ENCODE data around the gene SRRM3. TPM values are rescaled to one million over a fixed set of nuclear protein-coding genes. Genes with fewer than 3 reads are reported as not detected.

SRRM3 gene
- polyA plus RNA-seq, 1 donor from 2014 or later = 34.9 TPM

- H3K36me3 ChIP-seq (ENCODE audit: insufficient read depth, low read length) = no peaks in the 10 kb centered on the region
- TF ChIP-seq REST (IDR thresholded peaks at IDR 0.05; ENCODE audit: borderline replicate concordance) = no peak
- no peak for TF ChIP-seq CTCF (IDR thresholded peaks at IDR 0.05; ENCODE audit: poor library complexity, severe bottlenecking)
- TF ChIP-seq TAF1 (IDR thresholded peaks at IDR 0.05; ENCODE audit: low read depth) = no peak
- H2AFZ ChIP-seq (ENCODE audit: low read depth, low read length) = no peak overlapping the region
- H3K4me2 ChIP-seq (ENCODE audit: low read length) = no peak overlapping the region
- H3F3A ChIP-seq (ENCODE audit: insufficient read depth, low read length, poor library complexity, severe bottlenecking) = no peaks in the 10 kb centered on the region
- no peak overlapping the region for H3K27ac ChIP-seq (ENCODE audit: low read length)
- H3K9me2 ChIP-seq (ENCODE audit: insufficient read depth, low read length) = no peaks in the 10 kb centered on the region
- no peaks in the 10 kb centered on the region for H3K27me3 ChIP-seq (ENCODE audit: insufficient read depth, low read depth, low read length)
- no peak overlapping the region for H3K9ac ChIP-seq (ENCODE audit: low read length)
- no peak overlapping the region for H3K4me3 ChIP-seq (ENCODE audit: low read length)
- H3K9me3 ChIP-seq (ENCODE audit: low read length) = no peaks in the 10 kb centered on the region
- H3K79me2 ChIP-seq (replicated peaks; ENCODE audit: insufficient read depth, low read length) = no peaks in the 10 kb centered on the region
- H4K20me1 ChIP-seq (ENCODE audit: insufficient read depth) = no peaks in the 10 kb centered on the region
Measured at GRCh38 chr7:76244781-76245391, 43.2 kb downstream of the SRRM3 start.

GRCh38 chr7:76246804-76247389, 45.2 kb downstream of the SRRM3 start:
- Histone ChIP-seq H4K20me1 (ENCODE audit: insufficient read depth) (no peaks in the 10 kb centered on the region), H3K27ac (ENCODE audit: low read length) (no peak overlapping the region), H2AFZ (ENCODE audit: low read depth, low read length) (no peak overlapping the region), H3K27me3 (ENCODE audit: insufficient read depth, low read depth, low read length) (no peaks in the 10 kb centered on the region), H3K4me2 (ENCODE audit: low read length) (no peak overlapping the region), H3F3A (ENCODE audit: insufficient read depth, low read length, poor library complexity, severe bottlenecking) (no peaks in the 10 kb centered on the region), H3K4me3 (ENCODE audit: low read length) (no peak overlapping the region), H3K9me3 (ENCODE audit: low read length) (no peaks in the 10 kb centered on the region), H3K9ac (ENCODE audit: low read length) (no peak overlapping the region), H3K79me2 (replicated peaks; ENCODE audit: insufficient read depth, low read length) (no peaks in the 10 kb centered on the region), H3K36me3 (ENCODE audit: insufficient read depth, low read length) (no peaks in the 10 kb centered on the region), H3K9me2 (ENCODE audit: insufficient read depth, low read length) (no peaks in the 10 kb centered on the region)
- TF ChIP-seq POLR2AphosphoS5 (IDR thresholded peaks at IDR 0.05) = no peak
- no peak for TF ChIP-seq RAD21 (conservative IDR thresholded peaks at IDR 0.05)
- TF ChIP-seq EZH2 (IDR thresholded peaks at IDR 0.05; ENCODE audit: borderline replicate concordance, insufficient read depth, low read length, poor library complexity, severe bottlenecking) = no peak
- TF ChIP-seq MXI1 (conservative IDR thresholded peaks at IDR 0.05; ENCODE audit: poor library complexity, severe bottlenecking) = no peak
- no peak for TF ChIP-seq CTCF (IDR thresholded peaks at IDR 0.05; ENCODE audit: poor library complexity, severe bottlenecking)
- TF ChIP-seq REST (IDR thresholded peaks at IDR 0.05; ENCODE audit: borderline replicate concordance) = no peak
- no peak for TF ChIP-seq TAF1 (IDR thresholded peaks at IDR 0.05; ENCODE audit: low read depth)
- no peak for TF ChIP-seq EP300 (conservative IDR thresholded peaks at IDR 0.05; ENCODE audit: poor library complexity, severe bottlenecking)
- TF ChIP-seq SMC3 (conservative IDR thresholded peaks at IDR 0.05; ENCODE audit: poor library complexity) = no peak

Data from neural cell (in vitro differentiated cells).